B cell (primary cell): ENCODE data around the gene SERPINE1. TPM values are rescaled to one million over a fixed set of nuclear protein-coding genes. Genes with fewer than 3 reads are reported as not detected.

Source experiments
- ATAC-seq: fragments of 200-7000 bp; cut with Tn5 transposase; one replicate; pipeline ENCODE4 v1.10.0; 2021; ENCODE audit warnings: low read depth, mild to moderate bottlenecking, moderate number of reproducible peaks, moderate library complexity
- CTCF ChIA-PET: fragments of 350-600 bp; sonication (Branson Sonifier 250); formaldehyde crosslinking; loops from one replicate; lab custom pipeline; 2021; ENCODE audit warnings: antibody characterized with exemption, inconsistent platforms; lab: Charles Lee
- POLR2A ChIA-PET: fragments of 350-600 bp; sonication (Branson Sonifier 250); formaldehyde crosslinking; loops from one replicate; lab custom pipeline; 2021; ENCODE audit warnings: antibody characterized with exemption; lab: Charles Lee
- DNase-seq: peaks from one replicate; pipeline ENCODE4 v3.0.0; 2013
- H2AFZ ChIP-seq: 2 replicates; pipeline ENCODE4 v1.6.1; 2012; ENCODE audit warnings: mild to moderate bottlenecking, low read depth, low read length; ENCODE audit not compliant: insufficient read depth, poor library complexity, severe bottlenecking
- H3K27ac ChIP-seq, 2 donors: 1 replicate in 1 of 2; 2 replicates in 1 of 2; pipeline ENCODE4 v1.5.1; 2012 to 2013; ENCODE audit warnings: low read length in 2 of 2, mild to moderate bottlenecking in 2 of 2, moderate library complexity in 1 of 2
- H3K27me3 ChIP-seq, 4 experiments: fragments of 200-600 bp in 1 of 4; sonication (generic) in 1 of 4; replicated peaks in 1 of 4; 1 replicate in 2 of 4; 2 replicates in 2 of 4; pipeline versions ENCODE4 v1.6.1 to v1.7.0; 2013 to 2016; ENCODE audit warnings: low read length in 3 of 4, mild to moderate bottlenecking in 2 of 4, mixed read lengths in 1 of 4, moderate library complexity in 1 of 4; ENCODE audit not compliant: insufficient read depth in 4 of 4, control insufficient read depth in 3 of 4; ENCODE audit errors: control extremely low read depth in 1 of 4
- H3K36me3 ChIP-seq, 2 experiments: replicated peaks in 1 of 2; 1 replicate in 1 of 2; 2 replicates in 1 of 2; pipeline versions ENCODE4 v1.6.1 to v1.7.1; 2013; ENCODE audit warnings: low read length in 1 of 2; ENCODE audit not compliant: insufficient read depth in 2 of 2, control insufficient read depth in 1 of 2; ENCODE audit errors: control extremely low read depth in 1 of 2, extremely low read depth in 1 of 2
- H3K4me1 ChIP-seq, 2 donors: fragments of 200-600 bp in 1 of 2; sonication (generic) in 1 of 2; 1 replicate in 1 of 2; 2 replicates in 1 of 2; pipeline versions ENCODE4 v1.5.1 to v1.6.1; 2013 to 2017; ENCODE audit warnings: low read length in 2 of 2; ENCODE audit not compliant: control insufficient read depth in 2 of 2, insufficient read depth in 2 of 2
- H3K4me2 ChIP-seq: replicated peaks from 2 replicates; pipeline ENCODE3; 2012; ENCODE audit warnings: mild to moderate bottlenecking, low read depth, low read length; ENCODE audit not compliant: poor library complexity, severe bottlenecking
- H3K4me3 ChIP-seq, 5 experiments: fragments of 200-600 bp in 1 of 5; sonication (generic) in 1 of 5; 1 replicate in 3 of 5; 2 replicates in 2 of 5; pipeline versions ENCODE4 v1.5.1 to v1.7.0; 2011 to 2016; ENCODE audit warnings: low read length in 4 of 5, mild to moderate bottlenecking in 4 of 5, low read depth in 2 of 5, control low read depth in 1 of 5, moderate library complexity in 1 of 5; ENCODE audit not compliant: insufficient read depth in 1 of 5; ENCODE audit errors: control extremely low read depth in 1 of 5, extremely low read depth in 1 of 5
- H3K79me2 ChIP-seq: fragments of 200-600 bp; sonication (generic); one replicate; pipeline ENCODE4 v1.6.0; 2016; ENCODE audit warnings: low read length; ENCODE audit not compliant: control insufficient read depth, insufficient read depth
- H3K9ac ChIP-seq: fragments of 200-600 bp; sonication (generic); 2 replicates; pipeline ENCODE4 v1.6.1; 2017; ENCODE audit warnings: mild to moderate bottlenecking, low read length, moderate library complexity
- H3K9me3 ChIP-seq, 3 donors: one replicate each; pipeline versions ENCODE4 v1.6.1 to v1.7.1; 2013; ENCODE audit warnings: low read length in 2 of 3; ENCODE audit not compliant: control insufficient read depth in 2 of 3, insufficient read depth in 1 of 3; ENCODE audit errors: control extremely low read depth in 1 of 3
- H4K20me1 ChIP-seq: 2 replicates; pipeline ENCODE4 v1.6.0; 2012; ENCODE audit warnings: mild to moderate bottlenecking, low read length; ENCODE audit not compliant: insufficient read depth, control insufficient read depth, poor library complexity, severe bottlenecking
- H3K27ac Mint-ChIP-seq: one replicate; pipeline ENCODE4 v1.8.0; 2021; ENCODE audit warnings: mixed read lengths
- H3K27me3 Mint-ChIP-seq: one replicate; pipeline ENCODE4 v1.8.0; 2021; ENCODE audit warnings: mixed read lengths
- H3K4me1 Mint-ChIP-seq: one replicate; pipeline ENCODE4 v1.8.0; 2021; ENCODE audit warnings: mixed read lengths
- H3K4me3 Mint-ChIP-seq: one replicate; pipeline ENCODE4 v1.8.0; 2021; ENCODE audit warnings: mixed read lengths
- H3K9me3 Mint-ChIP-seq: one replicate; pipeline ENCODE4 v1.8.0; 2022; ENCODE audit warnings: mixed read lengths; ENCODE audit not compliant: insufficient read depth
- CTCF ChIP-seq: fragments of 200-600 bp; IDR thresholded peaks from one replicate; pipeline ENCODE4 v1.8.0; 2022; ENCODE audit warnings: antibody characterized with exemption, mild to moderate bottlenecking
- EZH2 ChIP-seq: IDR thresholded peaks from 2 replicates; pipeline ENCODE4 v1.6.1; 2012; ENCODE audit warnings: borderline replicate concordance, low read depth, mild to moderate bottlenecking, moderate library complexity, low read length; ENCODE audit not compliant: insufficient read depth, poor library complexity, severe bottlenecking
- WGBS: methylation state at CpG from one replicate; pipeline ENCODE4 v1.1.5; 2013; ENCODE audit warnings: missing lambda C conversion rate; ENCODE audit not compliant: insufficient coverage; 5-methylcytosine and 5-hydroxymethylcytosine counted together
- intact Hi-C: fragments of 100-400 bp; cut with micrococcal nuclease; formaldehyde crosslinking; loops from one replicate; pipeline ENCODE4 v1.10.0; 2022
- polyA plus RNA-seq: library from polyadenylated mRNA; depleted of rRNA; stranded (reverse); fragments of >200 nt; gene quantifications from 2 replicates; pipeline ENCODE4 v1.2.3, GENCODE V29; 2012
- total RNA-seq, 2 donors: library from RNA; stranded (reverse); fragments of 120-200 nt in 1 of 2; gene quantifications; 1 replicate in 1 of 2; 2 replicates in 1 of 2; pipeline versions ENCODE4 v1.2.3 to v1.2.4, GENCODE V29; 2013 to 2022

SERPINE1 gene
- total and polyA plus RNA-seq, 2 donors (not counting 1 experiment from before 2014, with no cell fraction given) = 0.07 to 0.09 TPM

GRCh38 chr7:101172005-101172853, 45.3 kb downstream of the SERPINE1 start:
- H3K4me3 Mint-ChIP-seq = peak overlapping the region; percentile 64
- no peak for TF ChIP-seq CTCF
- no peak for TF ChIP-seq EZH2
- H4K20me1 ChIP-seq = peaks cover 3% of the 10 kb centered on the region
- H2AFZ ChIP-seq = no peak overlapping the region
- no peak overlapping the region for H3K9ac ChIP-seq
- H3K9me3 Mint-ChIP-seq = no peaks in the 10 kb centered on the region
- WGBS = 7% methylated on average over 77 of the region's 79 CpGs
- DNase-seq (peak; percentile 81), ATAC-seq (peak; percentile 41)
- CTCF ChIA-PET = interaction anchor here (2.7 kb wide), 2 partner anchors 20 to 29 kb away, joined by 12 to 23 read pairs; no protein-coding TSS in a partner anchor
- H3K27me3 ChIP-seq = peaks cover 0 to 100% (median 85%) of the 10 kb centered on the region in 4 experiments
- intact Hi-C loops = no loop called here
- no peaks in the 10 kb centered on the region for H3K36me3 ChIP-seq
- H3K4me2 ChIP-seq = peak overlapping the region; percentile 56
- H3K27ac ChIP-seq = no peak overlapping the region
- no peaks in the 10 kb centered on the region for H3K79me2 ChIP-seq
- peaks cover 0 to 51% (median 1%) of the 10 kb centered on the region in 3 donors for H3K9me3 ChIP-seq
- POLR2A ChIA-PET = interaction anchor here (0.6 kb wide), 1 partner anchor 134 kb away, joined by 4 read pairs; no protein-coding TSS in a partner anchor
- peaks cover 46% of the 10 kb centered on the region for H3K4me1 Mint-ChIP-seq
- H3K27ac Mint-ChIP-seq = peak overlapping the region; percentile 50
- H3K4me3 ChIP-seq = peak overlapping the region in 1 of 5 experiments; percentile 15
- H3K27me3 Mint-ChIP-seq = peaks cover 82% of the 10 kb centered on the region
- peaks cover 53 to 65% of the 10 kb centered on the region in 2 donors for H3K4me1 ChIP-seq
